GM13977 (cell line): Measurements from ENCODE around the gene ACOX2.

Experiments used
- DNase-seq: peaks from one replicate; pipeline ENCODE4 v3.0.0; 2012; ENCODE audit warnings: low spot score
- CTCF ChIP-seq: IDR thresholded peaks from 2 replicates; pipeline ENCODE4 v1.5.1; 2012; ENCODE audit warnings: mild to moderate bottlenecking, control low read depth; ENCODE audit not compliant: insufficient read depth; ENCODE audit errors: extremely low read depth, missing control alignments
- in situ Hi-C: fragments of 300-500 bp; cut with MboI; formaldehyde crosslinking; loops from one replicate; pipeline ENCODE4 v1.12.0; 2022; ENCODE audit warnings: low sequenced_read_pairs, low pct_unique_long_range_greater_than_20kb, mixed read lengths, inconsistent platforms; ENCODE audit not compliant: unreplicated experiment

Gene ACOX2

DNA sequence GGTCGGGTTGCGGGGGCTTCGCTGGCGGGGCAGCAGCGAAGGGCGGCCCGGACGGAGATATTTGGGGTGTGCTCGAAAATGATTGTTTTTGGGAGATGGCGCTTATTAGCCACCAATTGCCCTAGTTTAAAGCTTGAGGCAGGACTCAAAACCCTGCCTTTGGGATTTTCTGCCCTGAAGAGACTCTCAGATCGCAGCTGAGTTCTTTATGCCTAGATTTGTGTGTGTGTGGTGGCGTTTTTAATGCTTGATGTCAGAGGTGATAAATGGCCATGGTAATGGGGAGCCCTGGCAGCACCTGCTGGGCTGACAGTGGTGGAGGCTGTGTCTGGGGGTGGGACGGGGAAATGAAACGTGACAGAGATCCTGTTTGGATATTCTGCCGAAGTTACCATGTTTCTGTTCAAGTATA lies 44.5 kb downstream of the ACOX2 start:
- peak; percentile 55 for DNase-seq
- in situ Hi-C loops: no loop called here
- no peak for TF ChIP-seq CTCF

GRCh38 chr3:58491506-58492402 lies 45.2 kb downstream of the ACOX2 start, which contains the start of gene KCTD6:
TSS of gene KCTD6 (plus strand) at chr3:58492096. CDS start at chr3:58498756, 6,660 bp downstream.
- in situ Hi-C loops: no loop called here
- peak; percentile 97 for DNase-seq
- TF ChIP-seq CTCF: peak; percentile 98

DNA sequence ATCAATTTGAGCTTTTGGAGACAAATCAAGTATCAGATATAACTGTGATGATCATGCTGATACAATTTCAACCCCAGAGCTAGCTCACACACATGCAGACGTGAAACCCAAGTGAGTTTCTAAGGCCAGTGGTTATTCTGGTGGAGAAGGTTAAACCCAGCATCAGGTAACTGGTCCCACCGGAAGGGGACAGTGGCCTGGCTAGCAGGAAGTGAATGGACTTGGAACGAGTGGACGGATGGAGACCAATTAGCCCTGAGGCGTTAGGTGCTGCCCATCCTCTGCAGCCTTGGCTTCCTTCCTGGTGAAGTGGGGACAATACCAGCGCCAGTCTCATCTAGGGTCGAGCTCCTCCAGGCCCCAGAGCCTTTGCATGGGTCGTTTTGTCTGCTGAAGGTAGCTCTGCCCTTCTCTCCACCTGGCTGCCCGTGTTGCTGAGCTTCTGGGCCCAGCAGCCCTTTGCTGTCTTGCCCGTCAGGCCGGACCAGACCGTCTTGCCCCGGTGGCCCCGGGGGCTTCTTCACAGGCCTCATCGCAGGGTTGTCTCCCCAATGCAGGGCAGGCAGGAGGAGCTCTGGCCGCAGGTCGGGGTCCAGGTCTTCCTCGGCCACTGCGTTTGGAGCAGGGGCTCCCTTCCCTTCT lies 46.0 kb downstream of the ACOX2 start:
- no peak for TF ChIP-seq CTCF
- in situ Hi-C loops: no loop called here
- no peak for DNase-seq

DNA sequence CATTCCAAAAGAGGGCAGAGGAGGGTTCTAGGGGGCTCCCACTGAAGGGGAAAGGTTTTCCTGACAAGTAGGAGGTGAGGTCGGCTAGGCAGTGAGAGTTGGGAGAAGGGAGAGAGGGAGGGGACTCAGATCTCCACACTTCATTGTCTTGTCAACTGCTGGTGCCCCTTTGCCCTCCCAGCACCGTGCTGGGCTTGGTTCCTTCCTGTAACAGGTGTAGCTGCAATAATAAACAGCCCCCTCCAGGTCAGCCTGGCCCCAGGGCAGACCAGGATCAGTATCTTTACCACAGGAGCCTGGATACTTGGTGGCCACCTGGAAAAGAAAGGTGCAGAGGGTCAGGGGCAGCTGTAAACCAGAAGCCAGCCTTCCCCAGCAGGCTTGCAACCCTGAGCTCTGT lies 48.0 kb downstream of the ACOX2 start:
- DNase-seq: no peak
- TF ChIP-seq CTCF: no peak
- in situ Hi-C loops: no loop called here

- in situ Hi-C loops: no loop called here
- no peak for TF ChIP-seq CTCF
- DNase-seq: no peak
Observed at GRCh38 chr3:58487140-58487886, 49.7 kb downstream of the ACOX2 start.

GRCh38 chr3:58485801-58486435 lies 51.1 kb downstream of the ACOX2 start:
- DNase-seq: no peak
- in situ Hi-C loops: no loop called here
- TF ChIP-seq CTCF: no peak
